ENCODE results near the gene LPCAT1. TPM values are rescaled to one million over a fixed set of nuclear protein-coding genes. Genes with fewer than 3 reads are reported as not detected.

LPCAT1 gene
- total RNA-seq, 3 donors from 2014 or later, result 19.4 to 39.3 (median 21.4) TPM

DNA sequence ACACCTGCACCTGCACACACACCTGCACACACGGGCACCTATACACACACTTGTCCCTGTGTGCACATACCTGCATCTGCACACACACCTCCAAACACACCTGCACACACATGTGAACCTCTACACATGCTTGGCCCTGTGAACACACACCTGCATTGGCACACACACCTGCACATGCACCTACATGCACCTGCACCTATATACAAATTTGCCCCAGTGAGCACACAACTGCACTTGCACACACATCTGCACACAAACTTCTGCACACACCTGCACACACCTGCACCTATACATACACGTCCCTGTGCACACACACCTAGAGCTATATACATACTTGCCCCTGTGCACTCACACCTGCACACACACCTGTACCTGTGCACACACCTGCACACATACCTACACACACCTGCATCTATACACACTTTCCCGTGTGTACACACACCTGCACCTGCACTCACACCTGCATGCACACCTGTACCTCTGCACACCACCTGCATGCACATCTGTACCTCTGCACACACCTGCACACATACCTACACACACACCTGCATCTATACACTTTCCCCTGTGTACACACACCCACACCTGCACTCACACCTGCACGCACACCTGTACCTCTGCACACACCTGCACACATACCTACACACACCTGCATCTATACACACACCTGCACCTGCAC, 21.5 kb upstream of the LPCAT1 start:
- no peaks in the 10 kb centered on the region for H3K27me3 ChIP-seq
- no peak overlapping the region for H3K4me3 ChIP-seq
- H3K9me3 ChIP-seq, result no peaks in the 10 kb centered on the region
- H3K36me3 ChIP-seq, result no peaks in the 10 kb centered on the region
- intact Hi-C loops (cut with DNase I; ENCODE audit: low total_unique reads), result no loop called here
- H3K4me1 ChIP-seq, result peaks cover 0 to 6% of the 10 kb centered on the region in 2 donors
- no peak for TF ChIP-seq POLR2AphosphoS5 (IDR thresholded peaks at IDR 0.05)
- TF ChIP-seq, protein P1, sequence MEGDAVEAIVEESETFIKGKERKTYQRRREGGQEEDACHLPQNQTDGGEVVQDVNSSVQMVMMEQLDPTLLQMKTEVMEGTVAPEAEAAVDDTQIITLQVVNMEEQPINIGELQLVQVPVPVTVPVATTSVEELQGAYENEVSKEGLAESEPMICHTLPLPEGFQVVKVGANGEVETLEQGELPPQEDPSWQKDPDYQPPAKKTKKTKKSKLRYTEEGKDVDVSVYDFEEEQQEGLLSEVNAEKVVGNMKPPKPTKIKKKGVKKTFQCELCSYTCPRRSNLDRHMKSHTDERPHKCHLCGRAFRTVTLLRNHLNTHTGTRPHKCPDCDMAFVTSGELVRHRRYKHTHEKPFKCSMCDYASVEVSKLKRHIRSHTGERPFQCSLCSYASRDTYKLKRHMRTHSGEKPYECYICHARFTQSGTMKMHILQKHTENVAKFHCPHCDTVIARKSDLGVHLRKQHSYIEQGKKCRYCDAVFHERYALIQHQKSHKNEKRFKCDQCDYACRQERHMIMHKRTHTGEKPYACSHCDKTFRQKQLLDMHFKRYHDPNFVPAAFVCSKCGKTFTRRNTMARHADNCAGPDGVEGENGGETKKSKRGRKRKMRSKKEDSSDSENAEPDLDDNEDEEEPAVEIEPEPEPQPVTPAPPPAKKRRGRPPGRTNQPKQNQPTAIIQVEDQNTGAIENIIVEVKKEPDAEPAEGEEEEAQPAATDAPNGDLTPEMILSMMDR (IDR thresholded peaks at IDR 0.05), result no peak
- no peak for TF ChIP-seq POLR2A (IDR thresholded peaks at IDR 0.05)
- DNase-seq (ENCODE audit: low spot score in 2 of 2), result no peak
- no peak overlapping the region for H3K27ac ChIP-seq

DNA sequence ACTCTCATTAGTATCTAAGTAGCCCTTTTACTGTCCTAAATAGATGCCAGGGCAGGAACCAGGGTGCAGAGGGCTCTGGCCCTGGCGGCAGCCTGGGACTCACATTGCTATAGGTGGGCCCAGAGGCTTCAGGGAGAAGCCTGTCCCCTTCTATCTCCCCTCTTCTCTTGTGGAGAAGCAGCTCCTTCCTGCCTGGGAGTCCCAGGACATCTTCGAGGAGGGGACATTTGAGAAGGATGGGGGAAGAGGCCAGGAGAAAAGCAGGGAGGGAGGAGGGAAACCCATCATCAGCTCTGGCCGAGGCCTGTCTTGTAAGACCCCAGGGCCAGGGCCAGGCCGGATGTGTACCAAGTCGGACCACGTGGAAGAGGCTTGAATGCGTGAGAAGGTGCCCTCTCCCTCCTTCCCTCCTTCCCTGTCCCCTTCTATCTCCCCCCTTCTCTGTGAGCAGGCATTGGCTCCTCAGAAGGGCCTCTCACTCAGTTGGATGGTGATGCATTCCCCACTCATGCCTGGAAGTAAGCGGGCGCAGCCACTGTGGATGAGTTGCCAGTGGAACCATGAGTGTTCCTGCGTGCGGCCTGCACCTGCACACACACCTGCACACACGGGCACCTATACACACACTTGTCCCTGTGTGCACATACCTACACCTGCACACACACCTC, 20.7 kb upstream of the LPCAT1 start:
- DNase-seq (ENCODE audit: low spot score in 2 of 2), result peak in 1 of 2 donors; percentile 12
- Histone ChIP-seq H3K27ac (peak overlapping the region in 1 of 2 donors; percentile 48), H3K36me3 (no peaks in the 10 kb centered on the region), H3K4me1 (peaks cover 0 to 6% of the 10 kb centered on the region in 2 donors), H3K9me3 (no peaks in the 10 kb centered on the region), H3K4me3 (no peak overlapping the region), H3K27me3 (no peaks in the 10 kb centered on the region)
- intact Hi-C loops (cut with DNase I; ENCODE audit: low total_unique reads), result no loop called here
- TF ChIP-seq POLR2A (IDR thresholded peaks at IDR 0.05), result no peak

DNA sequence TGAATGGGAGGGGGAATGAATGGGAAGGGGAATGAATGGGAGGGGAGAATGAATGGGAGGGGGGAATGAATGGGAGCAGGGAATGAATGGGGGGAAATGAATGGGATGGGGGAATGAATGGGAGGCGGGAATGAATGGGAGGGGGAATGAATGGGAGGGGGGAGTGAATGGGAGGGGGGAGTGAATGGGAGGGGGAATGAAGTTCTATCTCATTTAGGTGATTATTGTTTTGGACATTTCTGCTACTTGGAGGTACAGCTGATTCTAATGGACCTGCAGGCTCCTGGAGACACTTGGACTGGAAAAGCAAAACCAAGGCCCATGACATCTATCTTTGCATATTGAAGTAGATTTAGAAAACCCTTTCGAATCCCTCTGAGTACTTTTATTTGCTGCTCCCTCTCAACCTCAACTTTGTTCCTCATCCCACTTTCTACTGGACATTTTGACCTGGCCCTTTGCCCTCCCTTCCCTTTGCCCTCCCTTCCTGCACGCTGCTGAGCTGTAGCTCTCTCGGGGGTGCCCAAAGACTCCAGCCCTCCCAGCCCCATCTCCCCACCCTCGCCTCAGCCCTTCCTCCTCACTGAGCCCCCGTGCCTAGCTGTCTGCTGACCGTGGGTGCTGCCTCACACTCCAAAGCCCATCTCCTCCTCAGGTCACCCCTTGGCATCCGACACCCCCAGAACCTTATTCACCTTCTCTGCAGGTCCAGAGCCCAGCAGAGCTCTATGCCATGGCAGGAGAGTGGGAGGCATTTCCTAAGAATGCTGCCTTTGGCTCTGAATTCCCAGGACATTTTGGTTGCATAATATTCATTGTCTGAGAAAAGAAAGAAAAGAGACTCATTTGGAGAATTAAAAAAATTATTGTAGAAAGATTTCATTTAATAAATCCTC, 19.9 kb upstream of the LPCAT1 start:
- Histone ChIP-seq H3K36me3 (no peaks in the 10 kb centered on the region), H3K27me3 (no peaks in the 10 kb centered on the region), H3K4me1 (peaks cover 0 to 6% of the 10 kb centered on the region in 2 donors), H3K27ac (peak overlapping the region in 1 of 2 donors; percentile 19), H3K9me3 (no peaks in the 10 kb centered on the region), H3K4me3 (no peak overlapping the region)
- TF ChIP-seq POLR2A (IDR thresholded peaks at IDR 0.05) (no peak), POLR2AphosphoS5 (IDR thresholded peaks at IDR 0.05) (no peak)
- TF ChIP-seq, protein P1 (IDR thresholded peaks at IDR 0.05), result no peak
- peak in 1 of 2 donors; percentile 10 for DNase-seq (ENCODE audit: low spot score in 2 of 2)
- intact Hi-C loops (cut with DNase I; ENCODE audit: low total_unique reads), result no loop called here

DNA sequence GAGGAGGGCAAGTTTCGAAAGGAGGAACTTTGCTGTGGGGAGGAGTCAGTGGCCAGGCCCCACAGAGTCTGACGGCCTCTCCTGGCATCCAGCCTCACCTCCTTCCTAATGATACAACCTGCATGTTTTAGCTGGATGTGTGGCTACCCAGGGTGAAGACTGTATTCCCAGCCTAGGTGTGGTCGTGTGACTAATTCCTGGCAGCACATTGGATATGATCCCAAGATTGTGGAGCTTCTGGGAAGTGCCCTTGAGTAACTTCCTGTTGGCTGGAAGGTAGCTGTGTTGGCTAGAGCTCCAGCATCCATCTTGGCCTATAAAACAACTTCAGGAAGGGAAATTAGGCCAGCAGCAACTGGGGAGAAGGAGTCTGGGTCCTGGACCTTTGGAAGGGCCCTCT, 19.0 kb upstream of the LPCAT1 start:
- Histone ChIP-seq H3K27me3 (no peaks in the 10 kb centered on the region), H3K27ac (peak overlapping the region in 1 of 2 donors; percentile 38), H3K4me3 (no peak overlapping the region), H3K9me3 (no peaks in the 10 kb centered on the region), H3K4me1 (peaks cover 0 to 6% of the 10 kb centered on the region in 2 donors), H3K36me3 (no peaks in the 10 kb centered on the region)
- peak in 1 of 2 donors; percentile 61 for DNase-seq (ENCODE audit: low spot score in 2 of 2)
- intact Hi-C loops (cut with DNase I; ENCODE audit: low total_unique reads), result no loop called here
- TF ChIP-seq POLR2A (IDR thresholded peaks at IDR 0.05) (no peak), POLR2AphosphoS5 (IDR thresholded peaks at IDR 0.05) (peak; percentile 53 to 88 (median 84))

DNA sequence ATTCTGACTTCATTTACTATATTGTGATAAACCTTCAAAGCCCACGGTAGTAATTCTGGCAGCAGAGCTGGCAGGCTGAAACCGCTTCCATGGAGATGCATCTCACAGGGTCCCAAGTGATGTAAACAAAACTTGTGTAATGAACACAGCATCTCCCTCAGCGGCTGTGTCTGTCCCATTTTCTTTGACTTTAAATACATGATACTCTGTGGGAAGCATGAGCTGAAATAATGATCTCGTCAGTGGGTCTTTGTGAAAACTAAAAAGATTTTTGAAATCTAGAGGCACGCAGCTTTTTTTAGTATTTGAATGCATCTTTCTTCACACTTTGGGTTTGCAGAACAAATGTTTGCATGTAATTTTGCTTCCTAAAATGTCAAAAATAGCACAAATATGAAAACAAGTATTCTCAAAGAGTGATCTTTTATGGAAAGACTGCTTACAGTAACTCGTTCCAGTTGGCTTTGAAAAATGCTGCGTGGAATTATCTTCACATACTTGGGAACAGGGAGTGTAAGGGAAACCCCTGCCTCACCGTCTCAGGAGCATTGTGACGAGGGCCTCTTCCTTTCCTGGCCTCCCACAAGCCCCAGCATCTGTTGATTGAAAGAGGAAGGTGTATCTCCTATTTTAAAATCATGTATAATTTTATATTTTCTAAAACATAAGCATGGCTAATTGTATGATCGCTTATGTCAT, 18.1 kb upstream of the LPCAT1 start:
- Histone ChIP-seq H3K27me3 (no peaks in the 10 kb centered on the region), H3K9me3 (no peaks in the 10 kb centered on the region), H3K36me3 (no peaks in the 10 kb centered on the region), H3K4me3 (no peak overlapping the region), H3K4me1 (peaks cover 0 to 6% of the 10 kb centered on the region in 2 donors), H3K27ac (peak overlapping the region in 1 of 2 donors; percentile 55)
- no peak for TF ChIP-seq POLR2A (IDR thresholded peaks at IDR 0.05)
- no peak for TF ChIP-seq POLR2AphosphoS5 (IDR thresholded peaks at IDR 0.05)
- TF ChIP-seq, protein P1 (IDR thresholded peaks at IDR 0.05), result no peak
- DNase-seq (ENCODE audit: low spot score in 2 of 2), result peak in 1 of 2 donors; percentile 14
- intact Hi-C loops (cut with DNase I; ENCODE audit: low total_unique reads), result no loop called here

All from breast epithelium (tissue), 4 donors.